ENCODE data around the gene ZNF785.
"Not testable (repeated sequence)": the region's sequence is repeated elsewhere in the genome, so short reads cannot be mapped to it uniquely, and the experiment has no call there.

ZNF785 gene

GRCh38 chr16:30585400-30586191 is at the start of gene ZNF785:
ZNF785 (minus strand) TSS chr16:30585697; CDS start chr16:30585611, 86 bp downstream.
- peak; percentile 24 for TF ChIP-seq CTCF (IDR thresholded peaks at IDR 0.05; ENCODE audit: control insufficient read depth, insufficient read depth, low read depth, low read length, missing control alignments)
- DNase-seq (ENCODE audit: low read depth): peak; percentile 99
- H3K4me3 ChIP-seq (ENCODE audit: control insufficient read depth, low read depth, low read length): peak within 1 kb of the TSS; percentile 73

GRCh38 chr16:30633526-30633925 is 48.0 kb upstream of the ZNF785 start:
- no peak for TF ChIP-seq CTCF (IDR thresholded peaks at IDR 0.05; ENCODE audit: control insufficient read depth, insufficient read depth, low read depth, low read length, missing control alignments)
- no peak for DNase-seq (ENCODE audit: low read depth)
- H3K4me3 ChIP-seq (ENCODE audit: control insufficient read depth, low read depth, low read length): peak overlapping the region; percentile 55

- not testable (repeated sequence) for H3K4me3 ChIP-seq (ENCODE audit: control insufficient read depth, low read depth, low read length); DNase-seq (ENCODE audit: low read depth)
Measured at GRCh38 chr16:30632454-30632853, 47.0 kb upstream of the ZNF785 start.

GRCh38 chr16:30628628-30629540 is 43.4 kb upstream of the ZNF785 start:
- TF ChIP-seq CTCF (IDR thresholded peaks at IDR 0.05; ENCODE audit: control insufficient read depth, insufficient read depth, low read depth, low read length, missing control alignments): peak; percentile 91
- no peak overlapping the region for H3K4me3 ChIP-seq (ENCODE audit: control insufficient read depth, low read depth, low read length)
- DNase-seq (ENCODE audit: low read depth): no peak

- no peak for DNase-seq (ENCODE audit: low read depth)
- H3K4me3 ChIP-seq (ENCODE audit: control insufficient read depth, low read depth, low read length): no peak overlapping the region
- no peak for TF ChIP-seq CTCF (IDR thresholded peaks at IDR 0.05; ENCODE audit: control insufficient read depth, insufficient read depth, low read depth, low read length, missing control alignments)
Measured at GRCh38 chr16:30626236-30626635, 40.7 kb upstream of the ZNF785 start.

- TF ChIP-seq CTCF (IDR thresholded peaks at IDR 0.05; ENCODE audit: control insufficient read depth, insufficient read depth, low read depth, low read length, missing control alignments): no peak
- no peak for DNase-seq (ENCODE audit: low read depth)
- H3K4me3 ChIP-seq (ENCODE audit: control insufficient read depth, low read depth, low read length): no peak overlapping the region
Measured at GRCh38 chr16:30623536-30624283, 38.2 kb upstream of the ZNF785 start.
